Measurements from ENCODE around the gene UBN1. TPM values are rescaled to one million over a fixed set of nuclear protein-coding genes. Genes with fewer than 3 reads are reported as not detected.

Gene UBN1
- total RNA-seq, 1 donor from 2014 or later = 45.3 TPM

- peaks cover 8% of the 10 kb centered on the region for H3K36me3 Mint-ChIP-seq (ENCODE audit: low read depth, unreplicated experiment)
- H3K9me3 ChIP-seq (ENCODE audit: insufficient read depth, low read depth, low read length) = no peaks in the 10 kb centered on the region
- peaks cover 2% of the 10 kb centered on the region for H3K4me1 Mint-ChIP-seq (ENCODE audit: low read depth, unreplicated experiment)
- no peak overlapping the region for H3K4me3 Mint-ChIP-seq (ENCODE audit: unreplicated experiment)
- DNase-seq (ENCODE audit: low read depth) (no peak), FAIRE-seq (no peak)
- H3K9ac ChIP-seq (ENCODE audit: low read length) = no peak overlapping the region
- H3K79me2 ChIP-seq (ENCODE audit: insufficient read depth, low read length) = no peaks in the 10 kb centered on the region
- no peaks in the 10 kb centered on the region for H3K27me3 Mint-ChIP-seq (ENCODE audit: low read depth, unreplicated experiment)
- H3K4me2 ChIP-seq (ENCODE audit: low read length) = no peak overlapping the region
- no peak overlapping the region for H3K27ac Mint-ChIP-seq (ENCODE audit: unreplicated experiment)
- H3K4me3 ChIP-seq (ENCODE audit: insufficient read depth, low read depth, low read length) = no peak overlapping the region
- H3K27me3 ChIP-seq (ENCODE audit: insufficient read depth, low read length) = no peaks in the 10 kb centered on the region
- H2AFZ ChIP-seq (ENCODE audit: low read depth, low read length) = no peak overlapping the region
- peaks cover 16% of the 10 kb centered on the region for H4K20me1 ChIP-seq (ENCODE audit: insufficient read depth, low read length)
- no peaks in the 10 kb centered on the region for H3K9me3 Mint-ChIP-seq (ENCODE audit: unreplicated experiment)
- TF ChIP-seq CTCF (IDR thresholded peaks at IDR 0.05; ENCODE audit: insufficient read depth, low read depth, low read length) = no peak
- no peak for TF ChIP-seq EZH2 (IDR thresholded peaks at IDR 0.05; ENCODE audit: insufficient read depth, low read length)
- H3K27ac ChIP-seq (ENCODE audit: low read depth, low read length) = no peak overlapping the region
- peaks cover 9% of the 10 kb centered on the region for H3K4me1 ChIP-seq (ENCODE audit: insufficient read depth, low read length)
- peaks cover 2% of the 10 kb centered on the region for H3K36me3 ChIP-seq (ENCODE audit: insufficient read depth, low read length)
These were observed 48.8 kb upstream of the UBN1 start for GRCh38 chr16:4798456-4798855.

GRCh38 chr16:4799171-4799855 is 48.0 kb upstream of the UBN1 start:
- no peak overlapping the region for H3K9ac ChIP-seq (ENCODE audit: low read length)
- H3K9me3 ChIP-seq (ENCODE audit: insufficient read depth, low read depth, low read length) = no peaks in the 10 kb centered on the region
- FAIRE-seq (no peak), DNase-seq (ENCODE audit: low read depth) (no peak)
- peaks cover 8% of the 10 kb centered on the region for H3K36me3 Mint-ChIP-seq (ENCODE audit: low read depth, unreplicated experiment)
- H3K9me3 Mint-ChIP-seq (ENCODE audit: unreplicated experiment) = no peaks in the 10 kb centered on the region
- H2AFZ ChIP-seq (ENCODE audit: low read depth, low read length) = no peak overlapping the region
- peaks cover 16% of the 10 kb centered on the region for H4K20me1 ChIP-seq (ENCODE audit: insufficient read depth, low read length)
- H3K27me3 Mint-ChIP-seq (ENCODE audit: low read depth, unreplicated experiment) = no peaks in the 10 kb centered on the region
- H3K4me1 ChIP-seq (ENCODE audit: insufficient read depth, low read length) = peaks cover 10% of the 10 kb centered on the region
- H3K36me3 ChIP-seq (ENCODE audit: insufficient read depth, low read length) = peaks cover 2% of the 10 kb centered on the region
- no peaks in the 10 kb centered on the region for H3K27me3 ChIP-seq (ENCODE audit: insufficient read depth, low read length)
- no peak for TF ChIP-seq EZH2 (IDR thresholded peaks at IDR 0.05; ENCODE audit: insufficient read depth, low read length)
- no peak for TF ChIP-seq CTCF (IDR thresholded peaks at IDR 0.05; ENCODE audit: insufficient read depth, low read depth, low read length)
- no peak overlapping the region for H3K4me2 ChIP-seq (ENCODE audit: low read length)
- no peak overlapping the region for H3K4me3 Mint-ChIP-seq (ENCODE audit: unreplicated experiment)
- H3K27ac ChIP-seq (ENCODE audit: low read depth, low read length) = no peak overlapping the region
- peaks cover 10% of the 10 kb centered on the region for H3K4me1 Mint-ChIP-seq (ENCODE audit: low read depth, unreplicated experiment)
- H3K79me2 ChIP-seq (ENCODE audit: insufficient read depth, low read length) = no peaks in the 10 kb centered on the region
- H3K4me3 ChIP-seq (ENCODE audit: insufficient read depth, low read depth, low read length) = no peak overlapping the region
- H3K27ac Mint-ChIP-seq (ENCODE audit: unreplicated experiment) = no peak overlapping the region
